Measurements from ENCODE around the gene NFE2L2. TPM values are rescaled to one million over a fixed set of nuclear protein-coding genes. Genes with fewer than 3 reads are reported as not detected.

Gene NFE2L2
- total and polyA plus RNA-seq, 9 of the 15 experiments (the other 6 are each of a cell fraction or from before 2014, with no cell fraction given), result 29.3 to 120 (median 59.3) TPM

GRCh38 chr2:177217247-177217843 lies 47.2 kb downstream of the NFE2L2 start (continued):
- TF ChIP-seq, protein P1, sequence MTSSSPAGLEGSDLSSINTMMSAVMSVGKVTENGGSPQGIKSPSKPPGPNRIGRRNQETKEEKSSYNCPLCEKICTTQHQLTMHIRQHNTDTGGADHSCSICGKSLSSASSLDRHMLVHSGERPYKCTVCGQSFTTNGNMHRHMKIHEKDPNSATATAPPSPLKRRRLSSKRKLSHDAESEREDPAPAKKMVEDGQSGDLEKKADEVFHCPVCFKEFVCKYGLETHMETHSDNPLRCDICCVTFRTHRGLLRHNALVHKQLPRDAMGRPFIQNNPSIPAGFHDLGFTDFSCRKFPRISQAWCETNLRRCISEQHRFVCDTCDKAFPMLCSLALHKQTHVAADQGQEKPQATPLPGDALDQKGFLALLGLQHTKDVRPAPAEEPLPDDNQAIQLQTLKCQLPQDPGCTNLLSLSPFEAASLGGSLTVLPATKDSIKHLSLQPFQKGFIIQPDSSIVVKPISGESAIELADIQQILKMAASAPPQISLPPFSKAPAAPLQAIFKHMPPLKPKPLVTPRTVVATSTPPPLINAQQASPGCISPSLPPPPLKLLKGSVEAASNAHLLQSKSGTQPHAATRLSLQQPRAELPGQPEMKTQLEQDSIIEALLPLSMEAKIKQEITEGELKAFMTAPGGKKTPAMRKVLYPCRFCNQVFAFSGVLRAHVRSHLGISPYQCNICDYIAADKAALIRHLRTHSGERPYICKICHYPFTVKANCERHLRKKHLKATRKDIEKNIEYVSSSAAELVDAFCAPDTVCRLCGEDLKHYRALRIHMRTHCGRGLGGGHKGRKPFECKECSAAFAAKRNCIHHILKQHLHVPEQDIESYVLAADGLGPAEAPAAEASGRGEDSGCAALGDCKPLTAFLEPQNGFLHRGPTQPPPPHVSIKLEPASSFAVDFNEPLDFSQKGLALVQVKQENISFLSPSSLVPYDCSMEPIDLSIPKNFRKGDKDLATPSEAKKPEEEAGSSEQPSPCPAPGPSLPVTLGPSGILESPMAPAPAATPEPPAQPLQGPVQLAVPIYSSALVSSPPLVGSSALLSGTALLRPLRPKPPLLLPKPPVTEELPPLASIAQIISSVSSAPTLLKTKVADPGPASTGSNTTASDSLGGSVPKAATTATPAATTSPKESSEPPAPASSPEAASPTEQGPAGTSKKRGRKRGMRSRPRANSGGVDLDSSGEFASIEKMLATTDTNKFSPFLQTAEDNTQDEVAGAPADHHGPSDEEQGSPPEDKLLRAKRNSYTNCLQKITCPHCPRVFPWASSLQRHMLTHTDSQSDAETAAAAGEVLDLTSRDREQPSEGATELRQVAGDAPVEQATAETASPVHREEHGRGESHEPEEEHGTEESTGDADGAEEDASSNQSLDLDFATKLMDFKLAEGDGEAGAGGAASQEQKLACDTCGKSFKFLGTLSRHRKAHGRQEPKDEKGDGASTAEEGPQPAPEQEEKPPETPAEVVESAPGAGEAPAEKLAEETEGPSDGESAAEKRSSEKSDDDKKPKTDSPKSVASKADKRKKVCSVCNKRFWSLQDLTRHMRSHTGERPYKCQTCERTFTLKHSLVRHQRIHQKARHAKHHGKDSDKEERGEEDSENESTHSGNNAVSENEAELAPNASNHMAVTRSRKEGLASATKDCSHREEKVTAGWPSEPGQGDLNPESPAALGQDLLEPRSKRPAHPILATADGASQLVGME (CRISPR knock-in tag; IDR thresholded peaks at IDR 0.05), result no peak
- TF ChIP-seq, protein P2, sequence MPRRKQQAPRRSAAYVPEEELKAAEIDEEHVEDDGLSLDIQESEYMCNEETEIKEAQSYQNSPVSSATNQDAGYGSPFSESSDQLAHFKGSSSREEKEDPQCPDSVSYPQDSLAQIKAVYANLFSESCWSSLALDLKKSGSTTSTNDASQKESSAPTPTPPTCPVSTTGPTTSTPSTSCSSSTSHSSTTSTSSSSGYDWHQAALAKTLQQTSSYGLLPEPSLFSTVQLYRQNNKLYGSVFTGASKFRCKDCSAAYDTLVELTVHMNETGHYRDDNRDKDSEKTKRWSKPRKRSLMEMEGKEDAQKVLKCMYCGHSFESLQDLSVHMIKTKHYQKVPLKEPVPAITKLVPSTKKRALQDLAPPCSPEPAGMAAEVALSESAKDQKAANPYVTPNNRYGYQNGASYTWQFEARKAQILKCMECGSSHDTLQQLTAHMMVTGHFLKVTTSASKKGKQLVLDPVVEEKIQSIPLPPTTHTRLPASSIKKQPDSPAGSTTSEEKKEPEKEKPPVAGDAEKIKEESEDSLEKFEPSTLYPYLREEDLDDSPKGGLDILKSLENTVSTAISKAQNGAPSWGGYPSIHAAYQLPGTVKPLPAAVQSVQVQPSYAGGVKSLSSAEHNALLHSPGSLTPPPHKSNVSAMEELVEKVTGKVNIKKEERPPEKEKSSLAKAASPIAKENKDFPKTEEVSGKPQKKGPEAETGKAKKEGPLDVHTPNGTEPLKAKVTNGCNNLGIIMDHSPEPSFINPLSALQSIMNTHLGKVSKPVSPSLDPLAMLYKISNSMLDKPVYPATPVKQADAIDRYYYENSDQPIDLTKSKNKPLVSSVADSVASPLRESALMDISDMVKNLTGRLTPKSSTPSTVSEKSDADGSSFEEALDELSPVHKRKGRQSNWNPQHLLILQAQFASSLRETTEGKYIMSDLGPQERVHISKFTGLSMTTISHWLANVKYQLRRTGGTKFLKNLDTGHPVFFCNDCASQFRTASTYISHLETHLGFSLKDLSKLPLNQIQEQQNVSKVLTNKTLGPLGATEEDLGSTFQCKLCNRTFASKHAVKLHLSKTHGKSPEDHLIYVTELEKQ (CRISPR knock-in tag; IDR thresholded peaks at IDR 0.05), result no peak
- TF ChIP-seq ZFP1 (CRISPR knock-in tag; IDR thresholded peaks at IDR 0.05) (no peak), CHCHD3 (CRISPR knock-in tag; IDR thresholded peaks at IDR 0.05) (no peak), ZBTB43 (CRISPR knock-in tag; IDR thresholded peaks at IDR 0.05) (no peak), ZBTB40 (IDR thresholded peaks at IDR 0.05) (no peak), ZBTB40 (CRISPR knock-in tag; IDR thresholded peaks at IDR 0.05) (no peak)

All from K562 (cell line).